ENCODE data around the gene MBD2. TPM values are rescaled to one million over a fixed set of nuclear protein-coding genes. Genes with fewer than 3 reads are reported as not detected.

The MBD2 gene
- total RNA-seq, 5 donors from 2014 or later (not counting 1 experiment from before 2014, with no cell fraction given): 83.8 to 107 (median 97.5) TPM

DNA sequence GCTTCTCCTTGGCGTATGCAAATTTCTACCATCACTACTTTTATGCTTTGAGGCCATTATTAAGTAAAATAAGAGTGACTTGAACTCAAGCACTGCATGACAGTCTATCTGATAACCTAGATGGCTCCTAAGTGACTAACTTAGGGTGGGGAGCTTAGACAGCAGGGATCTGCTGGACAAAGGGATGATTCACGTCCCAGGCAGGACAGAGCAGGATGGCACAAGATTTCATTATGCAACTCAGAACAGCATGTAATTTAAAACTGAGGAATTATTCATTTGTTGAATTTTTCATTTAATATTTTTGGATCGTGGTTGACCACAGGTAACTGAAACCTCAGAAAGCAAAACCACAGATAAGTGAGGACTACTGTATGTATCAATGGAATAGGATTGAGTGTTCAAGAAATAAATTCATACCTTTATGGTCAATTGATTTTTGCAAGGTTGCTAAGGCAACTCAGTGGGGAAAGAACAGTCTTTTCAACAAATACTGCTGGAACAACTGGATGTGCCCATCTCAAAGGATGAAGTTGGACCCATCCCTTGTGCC is 115.3 kb downstream of the MBD2 start:
- Mint-ChIP-seq H3K9me3 (peaks cover 0 to 3% (median 0%) of the 10 kb centered on the region in 3 donors), H3K36me3 (no peaks in the 10 kb centered on the region), H3K4me1 (no peaks in the 10 kb centered on the region), H3K27me3 (peaks cover 0 to 15% of the 10 kb centered on the region in 2 donors), H3K4me3 (no peak overlapping the region), H3K27ac (no peak overlapping the region)
- H3K27ac ChIP-seq (ENCODE audit: low read length): no peak overlapping the region
- DNase-seq: no peak
- ChIA-PET POLR2A (no interaction called here), CTCF (interaction anchor here in 1 of 2 donors (0.7 kb wide), 1 partner anchor 404 kb away, joined by 3 read pairs; no protein-coding TSS in a partner anchor)
- H3K36me3 ChIP-seq (ENCODE audit: control insufficient read depth in 2 of 2, extremely low read depth in 1 of 2, insufficient read depth in 1 of 2, low read length in 1 of 2): no peaks in the 10 kb centered on the region
- peaks cover 2% of the 10 kb centered on the region for H3K9me3 ChIP-seq
- H3K4me3 ChIP-seq (ENCODE audit: control insufficient read depth in 1 of 2, extremely low read depth in 1 of 2, low read length in 1 of 2): no peak overlapping the region
- WGBS (ENCODE audit: insufficient coverage): no CpG with 5 or more reads among the region's 3 CpGs
- no peaks in the 10 kb centered on the region for H3K27me3 ChIP-seq (replicated peaks in 1 of 2; ENCODE audit: control insufficient read depth in 2 of 2, extremely low read depth in 1 of 2, insufficient read depth in 2 of 2, low read length in 1 of 2)
- ATAC-seq (replicated peaks in 1 of 4): no peak
- no peaks in the 10 kb centered on the region for H3K4me1 ChIP-seq (ENCODE audit: control insufficient read depth in 1 of 2, extremely low read depth in 1 of 2, insufficient read depth in 2 of 2, low read length in 2 of 2)

- H3K4me3 Mint-ChIP-seq: no peak overlapping the region
- ChIA-PET CTCF (no interaction called here), POLR2A (no interaction called here)
- peaks cover 2 to 10% of the 10 kb centered on the region in 2 donors for H3K27me3 Mint-ChIP-seq
- H3K36me3 ChIP-seq (ENCODE audit: control insufficient read depth in 2 of 2, extremely low read depth in 1 of 2, insufficient read depth in 1 of 2, low read length in 1 of 2): no peaks in the 10 kb centered on the region
- H3K27me3 ChIP-seq (replicated peaks in 1 of 2; ENCODE audit: control insufficient read depth in 2 of 2, extremely low read depth in 1 of 2, insufficient read depth in 2 of 2, low read length in 1 of 2): peaks cover 0 to 4% of the 10 kb centered on the region in 2 experiments
- no peaks in the 10 kb centered on the region for H3K4me1 ChIP-seq (ENCODE audit: control insufficient read depth in 1 of 2, extremely low read depth in 1 of 2, insufficient read depth in 2 of 2, low read length in 2 of 2)
- no peaks in the 10 kb centered on the region for H3K9me3 ChIP-seq
- WGBS (ENCODE audit: insufficient coverage): no CpG with 5 or more reads among the region's 1 CpG
- peaks cover 0 to 8% (median 3%) of the 10 kb centered on the region in 3 donors for H3K9me3 Mint-ChIP-seq
- no peak overlapping the region for H3K4me3 ChIP-seq (ENCODE audit: control insufficient read depth in 1 of 2, extremely low read depth in 1 of 2, low read length in 1 of 2)
- H3K36me3 Mint-ChIP-seq: no peaks in the 10 kb centered on the region
- no peak overlapping the region for H3K27ac Mint-ChIP-seq
- ATAC-seq (replicated peaks in 1 of 4) (no peak), DNase-seq (no peak)
- H3K27ac ChIP-seq (ENCODE audit: low read length): no peak overlapping the region
- no peaks in the 10 kb centered on the region for H3K4me1 Mint-ChIP-seq
Measured at GRCh38 chr18:54102123-54102522, 122.3 kb downstream of the MBD2 start.

Other genes with a start within 250 kb of the MBD2 start
- gene POLI, start 44.8 kb upstream of the MBD2 start, total RNA-seq: 10 to 100 TPM; 28.5 to 44.4 (median 37.3) TPM
- not detected for gene STARD6, start 133.2 kb upstream of the MBD2 start, total RNA-seq
- 1 to 10 TPM; 1.3 to 3.4 (median 2.7) TPM for gene C18orf54, start 133.2 kb upstream of the MBD2 start, total RNA-seq

Data from T-cell (primary cell).